Measurements from ENCODE around the gene TMEM244. TPM values are rescaled to one million over a fixed set of nuclear protein-coding genes. Genes with fewer than 3 reads are reported as not detected.
A peak's percentile ranks its signal among the peaks of the same experiment; 100 is the strongest.

The TMEM244 gene
- total and polyA plus RNA-seq, 9 of the 15 experiments (the other 6 are each of a cell fraction or from before 2014, with no cell fraction given), result not detected

DNA sequence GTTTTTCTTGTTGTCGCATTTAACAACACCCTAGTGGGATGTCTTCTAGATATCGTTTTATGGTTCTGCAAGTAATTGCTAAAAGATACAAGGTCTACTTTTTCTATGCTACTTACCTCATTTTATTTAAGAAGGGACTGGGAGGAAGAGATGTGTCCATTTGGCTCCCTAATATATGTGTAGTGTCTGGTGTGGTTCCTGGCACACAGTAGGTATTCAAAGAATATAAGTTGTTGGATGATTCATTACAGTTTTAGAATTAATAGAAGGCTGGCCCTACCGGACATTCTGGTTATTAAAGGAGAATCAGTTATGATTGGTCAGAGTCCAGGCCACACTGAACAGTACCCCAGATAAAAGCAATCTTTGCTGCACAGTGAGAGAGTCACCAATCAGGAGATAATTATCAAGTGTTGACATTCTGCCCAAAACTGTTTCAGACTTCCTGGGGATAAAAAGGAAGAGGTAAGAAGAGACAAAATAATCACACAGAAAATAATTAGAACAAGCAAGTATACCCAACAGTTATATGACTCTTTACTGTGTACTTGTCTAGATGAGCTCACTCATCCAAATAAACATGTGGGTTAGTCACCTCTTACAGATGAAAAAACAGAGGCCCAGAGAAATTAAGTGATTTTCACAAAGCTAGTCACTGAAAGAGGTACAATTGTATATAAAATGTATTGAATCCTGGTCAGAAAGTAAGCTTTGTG lies 7.0 kb downstream of the TMEM244 start (continued):
- no peak for TF ChIP-seq ZNF124 (CRISPR knock-in tag; IDR thresholded peaks at IDR 0.05)
- no peak for TF ChIP-seq ZBTB8A (IDR thresholded peaks at IDR 0.05; ENCODE audit: partially characterized antibody)
- TF ChIP-seq PHF8 (IDR thresholded peaks at IDR 0.05; ENCODE audit: borderline replicate concordance, low read length), result no peak
- peak; percentile 94 for TF ChIP-seq ZKSCAN1 (IDR thresholded peaks at IDR 0.05; ENCODE audit: low read depth, low read length)
- TF ChIP-seq ZC3H11A (IDR thresholded peaks at IDR 0.05; ENCODE audit: low read depth, low read length), result no peak
- TF ChIP-seq MAZ (CRISPR knock-in tag; conservative IDR thresholded peaks at IDR 0.05 in 1 of 2, IDR thresholded peaks at IDR 0.05 in 1 of 2), result no peak
- TF ChIP-seq ZNF76 (CRISPR knock-in tag; IDR thresholded peaks at IDR 0.05; ENCODE audit: borderline replicate concordance), result no peak
- TF ChIP-seq E2F3 (CRISPR knock-in tag; IDR thresholded peaks at IDR 0.05), result no peak
- TF ChIP-seq CEBPG (CRISPR knock-in tag; IDR thresholded peaks at IDR 0.05), result no peak
- TF ChIP-seq CEBPG (tag; conservative IDR thresholded peaks at IDR 0.05 in 1 of 2, IDR thresholded peaks at IDR 0.05 in 1 of 2), result no peak
- TF ChIP-seq, protein P1, sequence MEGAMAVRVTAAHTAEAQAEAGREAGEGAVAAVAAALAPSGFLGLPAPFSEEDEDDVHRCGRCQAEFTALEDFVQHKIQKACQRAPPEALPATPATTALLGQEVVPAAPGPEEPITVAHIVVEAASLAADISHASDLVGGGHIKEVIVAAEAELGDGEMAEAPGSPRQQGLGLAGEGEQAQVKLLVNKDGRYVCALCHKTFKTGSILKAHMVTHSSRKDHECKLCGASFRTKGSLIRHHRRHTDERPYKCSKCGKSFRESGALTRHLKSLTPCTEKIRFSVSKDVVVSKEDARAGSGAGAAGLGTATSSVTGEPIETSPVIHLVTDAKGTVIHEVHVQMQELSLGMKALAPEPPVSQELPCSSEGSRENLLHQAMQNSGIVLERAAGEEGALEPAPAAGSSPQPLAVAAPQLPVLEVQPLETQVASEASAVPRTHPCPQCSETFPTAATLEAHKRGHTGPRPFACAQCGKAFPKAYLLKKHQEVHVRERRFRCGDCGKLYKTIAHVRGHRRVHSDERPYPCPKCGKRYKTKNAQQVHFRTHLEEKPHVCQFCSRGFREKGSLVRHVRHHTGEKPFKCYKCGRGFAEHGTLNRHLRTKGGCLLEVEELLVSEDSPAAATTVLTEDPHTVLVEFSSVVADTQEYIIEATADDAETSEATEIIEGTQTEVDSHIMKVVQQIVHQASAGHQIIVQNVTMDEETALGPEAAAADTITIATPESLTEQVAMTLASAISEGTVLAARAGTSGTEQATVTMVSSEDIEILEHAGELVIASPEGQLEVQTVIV (CRISPR knock-in tag; IDR thresholded peaks at IDR 0.05; ENCODE audit: borderline replicate concordance), result no peak
- no peak for TF ChIP-seq ZNF143 (CRISPR knock-in tag; IDR thresholded peaks at IDR 0.05)
- TF ChIP-seq U2AF1 (optimal IDR thresholded peaks at IDR 0.05; ENCODE audit: low read depth, low read length), result no peak
- peak; percentile 50; the same call in 1 of the 2 replicates for TF ChIP-seq JUN (IDR thresholded peaks at IDR 0.05; ENCODE audit: borderline replicate concordance, low read depth, low read length)
- TF ChIP-seq JUN (CRISPR knock-in tag; IDR thresholded peaks at IDR 0.05; ENCODE audit: borderline replicate concordance), result no peak
- TF ChIP-seq, protein P2, sequence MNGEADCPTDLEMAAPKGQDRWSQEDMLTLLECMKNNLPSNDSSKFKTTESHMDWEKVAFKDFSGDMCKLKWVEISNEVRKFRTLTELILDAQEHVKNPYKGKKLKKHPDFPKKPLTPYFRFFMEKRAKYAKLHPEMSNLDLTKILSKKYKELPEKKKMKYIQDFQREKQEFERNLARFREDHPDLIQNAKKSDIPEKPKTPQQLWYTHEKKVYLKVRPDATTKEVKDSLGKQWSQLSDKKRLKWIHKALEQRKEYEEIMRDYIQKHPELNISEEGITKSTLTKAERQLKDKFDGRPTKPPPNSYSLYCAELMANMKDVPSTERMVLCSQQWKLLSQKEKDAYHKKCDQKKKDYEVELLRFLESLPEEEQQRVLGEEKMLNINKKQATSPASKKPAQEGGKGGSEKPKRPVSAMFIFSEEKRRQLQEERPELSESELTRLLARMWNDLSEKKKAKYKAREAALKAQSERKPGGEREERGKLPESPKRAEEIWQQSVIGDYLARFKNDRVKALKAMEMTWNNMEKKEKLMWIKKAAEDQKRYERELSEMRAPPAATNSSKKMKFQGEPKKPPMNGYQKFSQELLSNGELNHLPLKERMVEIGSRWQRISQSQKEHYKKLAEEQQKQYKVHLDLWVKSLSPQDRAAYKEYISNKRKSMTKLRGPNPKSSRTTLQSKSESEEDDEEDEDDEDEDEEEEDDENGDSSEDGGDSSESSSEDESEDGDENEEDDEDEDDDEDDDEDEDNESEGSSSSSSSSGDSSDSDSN (IDR thresholded peaks at IDR 0.05; ENCODE audit: borderline replicate concordance in 1 of 2, low read depth in 2 of 2, low read length in 2 of 2), result no peak
- no peak for TF ChIP-seq ZNF431 (CRISPR knock-in tag; IDR thresholded peaks at IDR 0.05)
- TF ChIP-seq PHTF2 (CRISPR knock-in tag; IDR thresholded peaks at IDR 0.05), result no peak
- no peak for TF ChIP-seq FOXK1 (CRISPR knock-in tag; IDR thresholded peaks at IDR 0.05; ENCODE audit: borderline replicate concordance)
- TF ChIP-seq HMG20B (CRISPR knock-in tag; IDR thresholded peaks at IDR 0.05), result no peak
- TF ChIP-seq, protein P3, sequence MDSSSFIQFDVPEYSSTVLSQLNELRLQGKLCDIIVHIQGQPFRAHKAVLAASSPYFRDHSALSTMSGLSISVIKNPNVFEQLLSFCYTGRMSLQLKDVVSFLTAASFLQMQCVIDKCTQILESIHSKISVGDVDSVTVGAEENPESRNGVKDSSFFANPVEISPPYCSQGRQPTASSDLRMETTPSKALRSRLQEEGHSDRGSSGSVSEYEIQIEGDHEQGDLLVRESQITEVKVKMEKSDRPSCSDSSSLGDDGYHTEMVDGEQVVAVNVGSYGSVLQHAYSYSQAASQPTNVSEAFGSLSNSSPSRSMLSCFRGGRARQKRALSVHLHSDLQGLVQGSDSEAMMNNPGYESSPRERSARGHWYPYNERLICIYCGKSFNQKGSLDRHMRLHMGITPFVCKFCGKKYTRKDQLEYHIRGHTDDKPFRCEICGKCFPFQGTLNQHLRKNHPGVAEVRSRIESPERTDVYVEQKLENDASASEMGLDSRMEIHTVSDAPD (CRISPR knock-in tag; IDR thresholded peaks at IDR 0.05), result no peak

Measured in K562 (cell line).